Measurements from ENCODE around the gene TRIB2.

TRIB2 gene

DNA sequence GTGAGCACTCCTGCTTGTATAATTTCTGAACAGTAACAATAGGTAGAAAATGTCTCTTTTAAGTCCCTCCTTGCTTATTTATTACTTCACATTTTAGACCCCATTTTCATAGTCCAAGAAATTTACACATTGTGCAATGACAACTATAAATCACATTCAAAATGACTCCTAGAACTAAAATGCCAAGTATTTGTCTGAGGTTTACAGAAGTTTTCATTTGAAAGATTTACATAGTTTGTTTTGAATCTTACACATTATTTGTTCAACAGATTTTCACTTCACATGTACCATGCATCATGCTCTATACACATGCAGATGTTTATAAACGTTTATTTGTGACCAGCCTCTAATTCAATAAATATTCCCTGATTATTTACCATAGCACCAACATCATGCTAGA lies 15.7 kb upstream of the TRIB2 start:
- no peak for DNase-seq

DNA sequence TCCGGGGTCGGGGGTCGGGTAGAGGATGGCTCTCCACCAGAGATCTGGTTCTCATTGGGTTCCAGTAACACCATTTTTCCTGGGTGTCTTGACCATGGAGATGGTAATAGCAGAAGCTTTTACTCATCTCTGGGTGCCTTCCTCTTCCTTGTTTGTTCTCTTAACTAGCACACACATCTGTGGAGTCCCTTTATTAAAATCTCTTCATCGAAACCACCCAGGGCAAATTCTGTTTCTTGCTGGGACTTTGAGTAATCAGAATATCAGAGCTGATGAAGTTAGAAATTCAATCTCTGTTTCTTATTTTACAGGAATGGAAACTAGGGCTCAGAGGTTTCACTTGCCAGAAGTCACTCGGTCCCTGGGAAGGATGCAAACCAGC lies 15.0 kb upstream of the TRIB2 start:
- DNase-seq: no peak

DNA sequence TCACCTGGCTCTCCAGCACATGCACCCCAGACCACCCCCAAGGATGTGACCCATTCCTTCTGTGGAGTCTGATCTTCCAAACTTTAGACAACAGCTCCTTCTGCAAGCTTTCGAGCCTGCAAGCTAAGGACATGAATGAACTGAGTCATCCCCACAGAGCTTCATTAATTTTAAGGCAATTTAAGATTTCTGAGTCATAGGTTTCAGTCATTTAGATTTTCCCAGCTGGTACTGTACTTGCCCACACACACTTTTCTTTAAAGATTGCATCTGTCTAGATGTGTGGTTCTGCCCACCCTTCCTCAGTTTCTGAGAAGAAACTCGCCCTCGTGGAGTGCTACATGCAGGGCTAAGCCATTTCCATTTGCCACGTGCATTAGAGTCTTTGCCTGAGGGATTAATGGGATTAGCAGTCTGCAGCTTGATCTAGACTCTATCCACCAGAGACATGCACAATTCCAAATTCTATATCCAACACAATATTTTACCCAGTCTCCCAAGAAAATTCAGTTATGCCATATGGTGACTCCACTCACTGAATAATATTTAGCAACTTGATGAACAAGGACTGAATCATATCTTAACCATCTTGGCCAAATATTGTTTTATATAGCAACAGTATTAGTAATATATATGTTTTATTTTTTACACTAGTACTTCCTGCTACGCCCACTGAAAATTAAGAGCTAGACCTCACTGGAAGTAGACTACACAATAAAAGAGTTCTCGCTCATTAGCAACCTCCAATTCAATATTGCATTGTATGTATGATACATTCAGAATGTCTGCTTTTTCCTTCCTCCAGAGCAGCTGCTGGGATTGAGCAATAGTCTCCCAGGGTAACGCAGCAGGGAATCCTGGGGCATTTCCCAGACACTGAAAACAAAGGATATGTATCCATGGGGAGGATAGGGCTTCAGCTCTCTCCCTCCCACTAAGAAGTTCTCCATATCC lies 14.3 kb upstream of the TRIB2 start:
- peak in 4 of 14 donors; percentile 17 to 40 (median 26) for DNase-seq

DNA sequence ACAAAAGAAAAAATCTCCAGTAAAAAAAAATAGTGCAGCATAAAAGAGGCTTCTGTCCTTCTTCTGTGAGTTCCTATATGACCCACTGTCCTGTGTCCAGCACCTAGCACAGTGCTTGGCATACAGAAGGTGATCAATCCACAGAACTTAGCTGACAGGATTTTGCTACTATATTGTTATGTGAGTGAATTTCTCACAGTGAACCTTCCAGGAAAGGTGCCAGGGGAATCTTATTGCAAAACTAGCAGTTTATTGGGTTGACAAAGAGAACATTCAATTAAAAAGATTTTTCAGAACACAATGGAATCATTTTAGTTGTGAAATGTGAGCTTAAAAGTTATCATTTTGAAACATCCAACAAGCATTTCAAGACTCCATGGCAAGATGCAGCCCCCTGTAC lies 12.4 kb upstream of the TRIB2 start:
- no peak for DNase-seq

DNA sequence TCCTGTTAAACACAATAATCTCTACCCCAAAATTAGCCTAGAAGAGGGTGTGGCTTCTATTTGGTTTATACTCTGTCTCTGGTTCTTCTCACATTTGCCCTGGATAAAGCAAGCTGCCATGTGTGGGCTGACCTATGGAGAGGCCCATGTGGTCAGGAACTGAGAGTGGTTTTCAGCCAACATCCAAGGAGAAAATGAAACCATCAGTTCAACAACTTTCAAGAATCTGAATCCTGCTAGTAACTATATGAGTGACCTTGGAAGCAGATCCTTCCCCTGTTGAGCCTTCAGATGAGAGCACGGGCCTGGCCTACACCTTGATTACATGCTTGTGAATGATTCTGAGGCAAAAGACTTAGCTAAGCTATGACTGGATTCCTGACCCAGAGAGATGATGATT lies 11.5 kb upstream of the TRIB2 start:
- DNase-seq: no peak

DNA sequence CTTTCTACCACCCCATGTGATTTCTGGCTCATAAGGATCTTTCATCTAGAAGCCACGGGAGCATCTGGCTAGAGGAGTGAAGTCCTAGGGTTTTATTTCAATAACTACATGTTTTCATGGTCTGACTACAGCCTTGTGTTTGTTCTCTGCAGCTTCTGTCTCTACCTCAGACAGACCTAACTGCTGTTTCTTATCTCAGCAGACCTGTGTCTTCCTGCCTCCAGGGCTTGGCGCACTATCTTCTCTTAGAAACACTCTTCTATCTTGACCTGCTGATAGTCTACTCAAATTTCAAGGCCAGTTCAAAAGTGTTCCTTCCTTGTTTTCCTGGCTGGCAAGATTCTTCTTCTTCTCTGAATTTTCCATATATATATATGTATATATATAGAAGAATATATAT lies 11.0 kb upstream of the TRIB2 start:
- DNase-seq: no peak

DNA sequence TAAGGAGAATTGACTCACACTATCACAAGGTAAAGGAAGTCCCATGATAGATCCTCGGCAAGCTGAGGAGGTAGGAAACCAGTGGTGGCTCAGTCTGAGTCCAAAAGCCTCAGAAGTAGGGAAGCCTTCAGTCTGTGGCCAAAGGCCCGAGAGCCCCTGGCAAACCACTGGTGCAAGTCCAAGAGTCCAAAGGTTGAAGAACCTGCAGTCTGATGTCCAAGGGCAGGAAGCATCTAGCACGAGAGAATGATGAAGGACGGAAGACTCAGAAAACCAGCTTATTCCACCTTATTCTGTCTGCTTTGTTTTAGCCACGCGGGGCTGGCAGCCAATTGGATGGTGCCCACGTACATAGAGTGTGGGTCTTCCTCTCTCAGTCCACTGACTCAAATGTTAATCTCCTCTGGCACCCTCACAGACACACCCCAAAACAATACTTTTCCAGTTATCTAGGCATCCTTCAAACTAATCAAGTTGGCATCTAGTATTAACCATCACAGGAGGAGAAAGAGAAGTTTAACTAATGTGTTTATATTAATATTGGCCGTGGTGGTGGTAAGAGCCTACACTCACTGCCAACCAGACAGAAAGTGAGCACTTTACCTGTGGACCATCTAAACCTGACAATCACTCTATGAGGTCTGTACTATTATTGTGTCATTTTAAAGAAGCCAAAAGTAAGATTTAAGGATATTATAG lies 8.1 kb upstream of the TRIB2 start:
- DNase-seq: no peak

DNA sequence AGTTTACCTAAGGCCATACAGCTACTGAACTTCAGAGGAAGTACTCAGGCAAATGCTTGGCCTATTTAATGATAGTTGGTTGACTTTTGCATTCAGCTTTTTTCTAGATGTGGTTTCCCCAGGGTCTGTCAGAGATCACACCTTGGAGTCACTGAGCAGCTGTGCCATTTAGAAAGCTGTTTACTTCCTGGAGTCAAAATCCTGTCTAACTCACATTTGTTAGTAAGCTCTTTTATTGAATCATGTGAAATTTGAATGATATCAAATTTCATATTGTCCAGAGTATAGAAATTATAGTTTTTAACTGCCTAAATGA lies 7.6 kb upstream of the TRIB2 start:
- no peak for DNase-seq

DNA sequence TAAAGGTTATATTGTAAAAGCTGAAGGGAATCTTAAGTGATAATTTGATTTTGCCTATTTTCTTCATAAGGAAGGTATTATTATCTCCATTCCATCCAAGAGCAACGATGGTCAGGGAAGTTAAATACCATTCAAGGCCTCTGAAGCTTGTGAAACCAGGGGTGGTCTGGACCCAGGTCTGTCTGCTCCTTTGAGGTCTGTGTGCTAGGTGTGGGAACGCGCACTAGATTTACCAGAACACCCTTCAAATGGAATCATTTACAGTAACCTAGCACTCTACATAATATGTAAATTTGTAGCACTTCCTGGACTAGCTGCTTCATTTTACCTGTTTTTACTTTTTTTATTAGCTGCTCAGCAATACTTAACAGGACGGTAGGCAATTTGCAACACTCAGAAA lies 6.4 kb upstream of the TRIB2 start:
- DNase-seq: no peak

DNA sequence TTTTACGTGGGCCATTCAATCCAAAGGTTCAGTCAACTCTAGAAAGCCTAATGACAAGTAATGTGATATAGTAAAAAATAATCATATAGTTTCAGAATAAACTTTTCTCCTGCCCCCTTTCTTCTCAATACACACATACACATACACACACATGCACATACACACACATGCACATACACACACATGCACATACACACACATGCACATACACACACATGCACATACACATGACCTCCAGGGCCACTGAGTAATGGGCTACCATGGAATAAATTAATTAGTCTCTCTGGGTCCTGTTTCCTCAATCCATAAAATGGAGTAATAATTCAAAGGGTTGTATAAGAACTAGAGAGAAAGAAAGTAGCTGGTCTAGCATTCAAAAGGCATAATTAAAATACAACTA lies 5.4 kb upstream of the TRIB2 start:
- no peak for DNase-seq

DNA sequence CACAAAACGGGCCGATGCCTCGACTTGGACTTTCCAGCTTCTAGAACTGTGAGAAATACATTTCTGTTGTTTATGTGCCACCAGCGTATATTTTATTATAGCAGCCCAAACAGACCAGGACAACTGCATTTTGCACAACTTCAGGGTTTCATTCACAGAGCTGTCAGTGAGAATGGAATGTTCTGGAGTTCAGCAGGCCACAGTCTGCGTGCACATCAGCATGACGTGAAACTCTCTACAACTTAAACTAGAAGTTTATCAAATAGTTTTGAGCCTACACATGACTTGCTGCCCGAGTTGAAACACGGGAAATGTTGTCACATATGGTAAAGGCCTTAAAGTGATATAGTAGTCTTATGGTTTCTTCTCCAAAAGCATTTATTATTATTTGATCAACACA lies 3.9 kb upstream of the TRIB2 start:
- no peak for DNase-seq

DNA sequence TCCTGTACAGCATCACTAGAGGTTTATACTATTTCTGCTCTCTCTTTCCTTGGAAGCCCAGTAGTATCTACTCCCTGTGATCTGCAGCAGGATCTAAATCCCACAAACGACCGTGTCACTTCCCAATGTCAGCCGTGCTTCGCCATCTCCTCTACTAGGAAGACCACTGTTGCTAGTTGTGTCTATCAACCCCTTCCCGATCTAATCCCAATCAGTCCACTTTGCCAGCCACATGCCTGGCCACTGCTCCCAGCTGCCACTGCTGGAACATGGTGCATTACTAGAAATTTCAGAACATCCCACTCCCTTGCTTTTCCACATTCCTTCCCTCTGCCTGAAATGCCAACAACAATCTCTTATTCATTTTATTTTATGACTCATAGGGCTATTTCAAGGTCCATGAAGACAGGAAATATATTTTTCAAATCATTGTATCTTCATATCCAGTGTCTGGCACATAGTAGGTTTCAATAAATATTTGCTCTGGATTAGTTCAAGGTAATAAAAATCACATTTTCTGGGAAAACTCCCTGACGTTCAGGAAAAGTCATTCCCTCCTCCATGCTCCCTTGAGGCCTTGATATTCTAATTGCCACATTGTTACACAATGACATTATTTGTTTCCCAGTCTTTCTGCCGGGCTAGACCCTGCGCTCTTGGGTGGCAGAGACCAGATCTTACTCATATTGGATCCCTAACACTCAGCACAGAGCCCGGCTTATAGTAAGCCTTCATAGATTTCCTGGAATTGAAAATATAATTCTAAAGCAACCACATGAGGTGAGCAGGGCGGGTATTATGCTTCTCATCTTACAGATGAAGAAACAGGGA lies 2.1 kb upstream of the TRIB2 start:
- no peak for DNase-seq

DNA sequence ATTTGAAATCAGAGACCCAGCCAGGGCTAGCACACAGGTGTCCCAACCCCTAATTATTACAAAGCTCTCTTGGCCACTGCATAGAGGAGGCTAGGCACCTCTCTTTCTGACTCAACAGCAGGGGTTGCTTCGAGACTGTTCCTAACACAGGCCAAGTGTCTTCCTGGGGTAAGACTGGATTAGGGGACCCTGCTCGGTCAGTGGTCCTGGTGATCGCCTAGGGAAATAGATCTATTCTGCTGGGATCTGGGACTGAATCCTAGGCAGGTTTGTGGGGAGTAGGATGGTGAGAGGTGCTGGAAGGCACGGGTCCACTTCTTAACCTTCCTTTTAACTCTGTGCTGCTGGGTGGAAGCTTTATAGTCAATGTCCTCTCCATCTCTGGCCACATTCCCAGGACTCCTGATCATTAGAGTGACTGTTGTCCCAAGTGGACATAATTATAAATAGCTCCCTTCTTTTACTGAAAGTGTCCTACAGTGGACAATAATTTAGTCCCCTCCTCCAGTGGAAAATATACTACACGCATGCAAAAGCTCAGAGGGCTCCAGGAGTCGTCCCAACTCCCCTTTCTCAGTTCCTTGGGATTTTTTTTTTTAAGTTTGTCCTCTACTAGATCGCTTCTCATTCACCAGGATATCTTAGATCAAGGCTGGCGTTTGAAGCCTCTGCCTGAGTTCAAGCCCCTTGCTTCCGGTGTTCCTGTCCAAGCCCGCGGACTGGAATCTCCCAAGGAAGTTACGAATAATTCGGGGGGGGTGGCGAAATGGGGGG lies 1.3 kb upstream of the TRIB2 start:
- DNase-seq: peak in 1 of 14 donors; percentile 7

DNA sequence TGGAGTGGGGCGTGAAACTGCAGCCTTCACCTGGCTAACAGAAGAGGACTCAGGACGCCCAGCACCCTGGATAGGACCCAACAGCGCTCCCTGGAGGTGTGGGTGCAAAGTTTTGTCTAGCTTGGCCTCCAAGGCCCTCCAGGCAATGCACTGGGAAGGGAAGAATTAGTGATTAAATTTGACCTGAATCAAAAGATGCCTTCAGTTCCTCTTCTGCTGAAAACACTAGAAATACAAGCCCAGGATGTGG lies 779 bp upstream of the TRIB2 start:
- DNase-seq: peak in 11 of 14 donors; percentile 51 to 80 (median 66)

DNA sequence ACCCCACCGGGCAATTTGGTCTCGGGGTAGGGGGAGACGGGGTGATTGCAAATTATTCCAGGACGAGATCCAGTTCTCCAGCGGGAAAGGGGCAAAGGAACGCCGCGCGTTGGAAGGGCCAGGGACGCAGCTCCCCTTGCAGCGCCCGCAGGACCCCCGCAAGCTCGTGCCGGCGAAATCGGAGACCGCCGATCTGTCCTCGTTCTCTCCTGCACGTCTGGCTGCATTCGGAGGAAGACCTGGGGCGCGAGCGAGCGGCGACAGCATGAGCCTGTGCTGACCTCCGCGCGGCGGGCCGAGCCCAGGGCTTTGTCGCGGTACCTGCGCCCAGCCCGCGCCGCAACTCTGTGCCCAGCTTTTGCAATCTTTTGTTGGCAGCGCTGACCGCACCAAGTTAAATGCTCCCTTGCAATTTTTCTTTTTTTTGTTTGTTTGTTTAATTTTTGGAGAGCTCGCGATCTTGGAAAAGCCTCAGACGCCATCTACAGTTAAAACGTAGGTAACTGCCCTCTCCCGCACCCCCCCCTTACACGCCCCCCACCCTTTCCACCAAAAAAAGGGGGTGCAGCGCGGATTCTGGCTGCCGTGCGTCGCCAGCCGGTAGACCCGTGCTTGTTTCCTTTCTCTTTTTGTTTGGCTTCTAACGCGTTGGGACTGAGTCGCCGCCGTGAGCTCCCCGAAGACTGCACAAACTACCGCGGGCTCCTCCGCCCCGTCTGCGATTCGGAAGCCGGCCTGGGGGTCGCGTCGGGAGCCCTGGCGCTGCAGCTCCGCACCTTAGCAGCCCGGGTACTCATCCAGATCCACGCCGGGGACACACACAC lies 667 bp downstream of the TRIB2 start:
- DNase-seq: peak in 11 of 14 donors; percentile 52 to 72 (median 68)

DNA sequence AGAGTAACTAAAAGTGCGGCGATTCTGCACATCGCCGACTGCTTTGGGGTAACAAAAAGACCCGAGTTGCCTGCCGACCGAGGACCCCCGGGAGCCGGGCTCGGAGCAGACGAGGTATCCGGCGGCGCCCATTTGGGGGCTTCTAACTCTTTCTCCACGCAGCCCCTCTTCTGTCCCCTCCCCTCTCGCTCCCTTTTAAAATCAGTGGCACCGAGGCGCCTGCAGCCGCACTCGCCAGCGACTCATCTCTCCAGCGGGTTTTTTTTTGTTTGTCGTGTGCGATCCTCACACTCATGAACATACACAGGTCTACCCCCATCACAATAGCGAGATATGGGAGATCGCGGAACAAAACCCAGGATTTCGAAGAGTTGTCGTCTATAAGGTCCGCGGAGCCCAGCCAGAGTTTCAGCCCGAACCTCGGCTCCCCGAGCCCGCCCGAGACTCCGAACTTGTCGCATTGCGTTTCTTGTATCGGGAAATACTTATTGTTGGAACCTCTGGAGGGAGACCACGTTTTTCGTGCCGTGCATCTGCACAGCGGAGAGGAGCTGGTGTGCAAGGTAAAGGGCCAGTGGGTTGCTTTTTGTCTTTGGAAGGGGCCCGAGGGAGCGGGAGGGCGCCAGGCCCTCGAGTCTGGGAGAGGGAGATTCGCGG lies 1.4 kb downstream of the TRIB2 start:
- DNase-seq: peak in 3 of 14 donors; percentile 22 to 50 (median 30)

DNA sequence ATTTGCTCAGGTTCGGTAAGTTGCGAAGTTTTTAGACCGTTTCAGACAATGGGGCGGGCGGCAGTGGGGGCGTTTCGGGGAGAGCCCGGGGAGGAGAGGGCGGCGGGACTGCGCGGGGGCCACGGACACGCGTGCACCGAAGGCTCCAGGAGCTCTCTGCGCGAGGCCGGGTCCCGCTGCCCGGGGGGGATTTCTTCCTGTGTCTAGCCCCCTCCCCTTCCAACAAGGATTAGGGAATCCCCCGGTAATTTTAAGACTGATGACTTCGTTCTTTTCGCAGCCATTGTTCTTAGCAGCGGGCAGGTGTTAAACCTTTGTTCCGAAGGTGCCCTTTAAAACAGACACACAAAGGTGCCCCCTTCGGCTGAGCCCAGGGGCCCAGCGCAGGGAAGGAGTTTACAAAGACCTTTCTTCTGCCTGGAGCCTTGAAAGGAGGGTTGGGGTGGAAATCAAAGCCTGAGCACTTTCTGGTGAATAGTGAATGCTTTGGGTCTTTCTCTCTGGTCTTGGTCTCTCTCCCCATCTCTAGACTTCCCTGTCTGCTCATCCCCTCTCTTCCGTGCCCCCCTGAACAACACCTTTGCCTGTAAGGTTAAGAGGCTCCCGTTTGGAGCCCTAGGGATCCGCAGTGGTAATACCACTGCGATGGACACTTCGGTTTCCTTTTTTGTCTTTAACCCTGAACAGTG lies 2.1 kb downstream of the TRIB2 start:
- peak in 1 of 14 donors; percentile 37 for DNase-seq

DNA sequence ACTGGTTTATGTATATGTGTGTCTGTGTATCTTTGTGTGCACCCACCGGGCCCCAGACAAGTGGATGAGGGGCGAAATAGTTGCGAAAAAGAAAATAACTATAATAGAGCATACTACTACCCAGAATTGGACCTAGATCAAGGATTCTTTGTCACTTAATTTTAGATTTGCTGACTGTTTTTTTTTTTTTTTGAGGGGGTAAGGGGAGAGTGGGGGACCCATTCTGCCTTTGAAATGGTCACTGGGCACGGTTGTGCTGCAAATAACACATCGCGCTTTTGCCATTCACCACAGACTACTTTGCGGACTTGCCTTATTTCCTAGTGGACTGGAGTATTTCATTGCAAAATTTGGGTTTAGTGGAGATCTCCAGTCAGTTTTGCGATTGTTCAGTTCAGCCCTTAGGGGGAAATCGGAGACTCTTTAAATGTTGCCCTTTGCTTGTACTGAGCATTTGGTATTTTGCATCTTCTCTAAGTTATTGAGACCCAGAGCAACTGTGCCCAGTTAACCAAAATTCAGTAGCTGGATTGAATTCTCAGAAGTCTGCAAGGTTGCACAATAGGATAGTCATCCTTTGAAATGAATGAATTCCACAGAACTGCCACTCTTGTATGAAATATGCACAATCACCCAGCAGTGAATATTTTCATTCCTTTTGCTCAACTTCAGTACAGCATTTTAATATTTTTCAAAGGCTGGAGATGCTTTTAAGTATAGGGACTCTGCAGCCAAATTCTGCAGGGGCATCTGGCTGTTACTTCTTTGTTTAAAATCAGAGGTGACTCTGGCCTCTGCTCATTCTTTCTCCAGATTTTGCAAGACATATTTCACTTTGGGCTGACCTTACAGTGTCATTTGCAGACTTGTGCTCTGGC lies 2.9 kb downstream of the TRIB2 start:
- DNase-seq: peak in 1 of 14 donors; percentile 39

DNA sequence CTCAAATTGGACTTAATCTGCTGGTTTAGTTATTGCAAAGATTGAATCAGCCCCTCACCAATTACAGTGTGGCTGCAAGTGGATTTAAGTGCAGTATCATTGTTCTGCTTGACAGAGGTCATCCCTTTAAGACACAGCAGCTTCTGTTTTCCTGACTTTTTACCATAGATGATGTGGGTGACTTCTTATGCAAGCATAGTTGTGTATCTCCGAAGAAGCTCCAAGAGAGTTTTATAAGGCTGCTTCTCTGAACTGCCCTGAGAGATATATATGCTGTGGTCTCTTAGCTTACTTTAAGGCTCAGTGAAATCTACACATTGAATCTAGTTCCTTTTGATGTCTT lies 3.5 kb downstream of the TRIB2 start:
- DNase-seq: no peak
